ENCODE data around the gene SRRM5. TPM values are rescaled to one million over a fixed set of nuclear protein-coding genes. Genes with fewer than 3 reads are reported as not detected.

The SRRM5 gene
- total RNA-seq, 1 experiment from 2014 or later = not detected

- TF ChIP-seq SP1 (IDR thresholded peaks at IDR 0.05; ENCODE audit: low read depth) (no peak), YY1 (IDR thresholded peaks at IDR 0.05; ENCODE audit: extremely low read depth, insufficient replicate concordance, low read depth, low read length) (no peak), FOSL1 (IDR thresholded peaks at IDR 0.05; ENCODE audit: low read depth) (no peak), ATF3 (IDR thresholded peaks at IDR 0.05) (no peak), JUND (IDR thresholded peaks at IDR 0.05) (no peak), SIN3A (IDR thresholded peaks at IDR 0.05; ENCODE audit: low read depth) (no peak), ZNF274 (IDR thresholded peaks at IDR 0.05; ENCODE audit: low read depth, low read length) (no peak), MAX (IDR thresholded peaks at IDR 0.05) (no peak), TCF7L2 (IDR thresholded peaks at IDR 0.05; ENCODE audit: borderline replicate concordance, extremely low read depth, insufficient read depth, insufficient read length) (no peak), RAD21 (IDR thresholded peaks at IDR 0.05; ENCODE audit: low read depth) (no peak), EZH2phosphoT487 (IDR thresholded peaks at IDR 0.05; ENCODE audit: borderline replicate concordance) (no peak)
- no peaks in the 10 kb centered on the region for H4K20me1 ChIP-seq (ENCODE audit: insufficient read depth)
- ChIA-PET RAD21 (ENCODE audit: low non-redundant PET in 1 of 2, low total read pairs in 2 of 2, uncharacterized antibody in 2 of 2, unreplicated experiment in 2 of 2) (no interaction called here), POLR2A (no interaction called here), CTCF (no interaction called here)
- H3K4me2 ChIP-seq (ENCODE audit: low read length) = no peak overlapping the region
- H2AFZ ChIP-seq (ENCODE audit: low read depth, low read length, poor library complexity, severe bottlenecking) = no peak overlapping the region
- intact Hi-C loops (cut with micrococcal nuclease) = no loop called here
- H3K9me2 ChIP-seq (ENCODE audit: insufficient read depth) = no peaks in the 10 kb centered on the region
- no peaks in the 10 kb centered on the region for H3K27me3 ChIP-seq (ENCODE audit: insufficient read depth, low read length)
- H3K27ac ChIP-seq (ENCODE audit: low read depth, low read length) = no peak overlapping the region
- H3K4me1 ChIP-seq (ENCODE audit: control insufficient read depth in 1 of 2, insufficient read depth in 2 of 2, low read length in 2 of 2) = no peaks in the 10 kb centered on the region
- no peak overlapping the region for H3K4me3 ChIP-seq (replicated peaks in 1 of 2; ENCODE audit: low read depth in 1 of 2, low read length in 2 of 2)
- DNase-seq (ENCODE audit: low read depth, low spot score) = no peak
- no peak for ATAC-seq
- no peaks in the 10 kb centered on the region for H3K9me3 ChIP-seq (ENCODE audit: control insufficient read depth in 1 of 2, insufficient read depth in 1 of 2, low read depth in 1 of 2, low read length in 2 of 2)
- no peak overlapping the region for H3K9ac ChIP-seq (ENCODE audit: low read length)
- no peaks in the 10 kb centered on the region for H3K79me2 ChIP-seq (ENCODE audit: insufficient read depth, low read length)
- BruUV-seq (replicated peaks) = no TSS peak
- H3K36me3 ChIP-seq (ENCODE audit: control insufficient read depth in 1 of 2, insufficient read depth in 2 of 2, low read length in 2 of 2) = peaks cover 28 to 44% of the 10 kb centered on the region in 2 experiments; a peak in 3 of 4 replicates
Measured at GRCh38 chr19:43648633-43649032, 36.7 kb downstream of the SRRM5 start.

- H3K4me1 ChIP-seq (ENCODE audit: control insufficient read depth in 1 of 2, insufficient read depth in 2 of 2, low read length in 2 of 2) = no peaks in the 10 kb centered on the region
- ATAC-seq (no peak), DNase-seq (ENCODE audit: low read depth, low spot score) (no peak)
- H3K27me3 ChIP-seq (ENCODE audit: insufficient read depth, low read length) = no peaks in the 10 kb centered on the region
- POLR2A ChIA-PET = no interaction called here
- RAD21 ChIA-PET (ENCODE audit: low non-redundant PET in 1 of 2, low total read pairs in 2 of 2, uncharacterized antibody in 2 of 2, unreplicated experiment in 2 of 2) = no interaction called here
- no TSS peak for BruUV-seq (replicated peaks)
- no peak overlapping the region for H3K27ac ChIP-seq (ENCODE audit: low read depth, low read length)
- intact Hi-C loops (cut with micrococcal nuclease) = no loop called here
- no peaks in the 10 kb centered on the region for H3K9me2 ChIP-seq (ENCODE audit: insufficient read depth)
- H3K9me3 ChIP-seq (ENCODE audit: control insufficient read depth in 1 of 2, insufficient read depth in 1 of 2, low read depth in 1 of 2, low read length in 2 of 2) = no peaks in the 10 kb centered on the region
- no peaks in the 10 kb centered on the region for H4K20me1 ChIP-seq (ENCODE audit: insufficient read depth)
- H3K4me3 ChIP-seq (replicated peaks in 1 of 2; ENCODE audit: low read depth in 1 of 2, low read length in 2 of 2) = no peak overlapping the region
- H3K36me3 ChIP-seq (ENCODE audit: control insufficient read depth in 1 of 2, insufficient read depth in 2 of 2, low read length in 2 of 2) = peaks cover 28 to 50% of the 10 kb centered on the region in 2 experiments
- H2AFZ ChIP-seq (ENCODE audit: low read depth, low read length, poor library complexity, severe bottlenecking) = no peak overlapping the region
- no peak overlapping the region for H3K9ac ChIP-seq (ENCODE audit: low read length)
- CTCF ChIA-PET = no interaction called here
- no peak overlapping the region for H3K4me2 ChIP-seq (ENCODE audit: low read length)
- no peaks in the 10 kb centered on the region for H3K79me2 ChIP-seq (ENCODE audit: insufficient read depth, low read length)
- TF ChIP-seq YY1 (IDR thresholded peaks at IDR 0.05; ENCODE audit: extremely low read depth, insufficient replicate concordance, low read depth, low read length) (no peak), POLR2AphosphoS5 (IDR thresholded peaks at IDR 0.05; ENCODE audit: low read depth, low read length) (no peak), ATF3 (IDR thresholded peaks at IDR 0.05) (no peak), SRF (IDR thresholded peaks at IDR 0.05; ENCODE audit: low read depth) (no peak), EGR1 (IDR thresholded peaks at IDR 0.05; ENCODE audit: low read depth) (no peak), SP1 (IDR thresholded peaks at IDR 0.05; ENCODE audit: low read depth) (no peak)
- TF ChIP-seq, protein P1, sequence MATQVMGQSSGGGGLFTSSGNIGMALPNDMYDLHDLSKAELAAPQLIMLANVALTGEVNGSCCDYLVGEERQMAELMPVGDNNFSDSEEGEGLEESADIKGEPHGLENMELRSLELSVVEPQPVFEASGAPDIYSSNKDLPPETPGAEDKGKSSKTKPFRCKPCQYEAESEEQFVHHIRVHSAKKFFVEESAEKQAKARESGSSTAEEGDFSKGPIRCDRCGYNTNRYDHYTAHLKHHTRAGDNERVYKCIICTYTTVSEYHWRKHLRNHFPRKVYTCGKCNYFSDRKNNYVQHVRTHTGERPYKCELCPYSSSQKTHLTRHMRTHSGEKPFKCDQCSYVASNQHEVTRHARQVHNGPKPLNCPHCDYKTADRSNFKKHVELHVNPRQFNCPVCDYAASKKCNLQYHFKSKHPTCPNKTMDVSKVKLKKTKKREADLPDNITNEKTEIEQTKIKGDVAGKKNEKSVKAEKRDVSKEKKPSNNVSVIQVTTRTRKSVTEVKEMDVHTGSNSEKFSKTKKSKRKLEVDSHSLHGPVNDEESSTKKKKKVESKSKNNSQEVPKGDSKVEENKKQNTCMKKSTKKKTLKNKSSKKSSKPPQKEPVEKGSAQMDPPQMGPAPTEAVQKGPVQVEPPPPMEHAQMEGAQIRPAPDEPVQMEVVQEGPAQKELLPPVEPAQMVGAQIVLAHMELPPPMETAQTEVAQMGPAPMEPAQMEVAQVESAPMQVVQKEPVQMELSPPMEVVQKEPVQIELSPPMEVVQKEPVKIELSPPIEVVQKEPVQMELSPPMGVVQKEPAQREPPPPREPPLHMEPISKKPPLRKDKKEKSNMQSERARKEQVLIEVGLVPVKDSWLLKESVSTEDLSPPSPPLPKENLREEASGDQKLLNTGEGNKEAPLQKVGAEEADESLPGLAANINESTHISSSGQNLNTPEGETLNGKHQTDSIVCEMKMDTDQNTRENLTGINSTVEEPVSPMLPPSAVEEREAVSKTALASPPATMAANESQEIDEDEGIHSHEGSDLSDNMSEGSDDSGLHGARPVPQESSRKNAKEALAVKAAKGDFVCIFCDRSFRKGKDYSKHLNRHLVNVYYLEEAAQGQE (IDR thresholded peaks at IDR 0.05; ENCODE audit: low read depth) = no peak
Measured at GRCh38 chr19:43649514-43649913, 37.6 kb downstream of the SRRM5 start.

All from HCT116 (cell line).